CD14-positive monocyte (primary cell): Measurements from ENCODE around the gene SPIRE2. TPM values are rescaled to one million over a fixed set of nuclear protein-coding genes. Genes with fewer than 3 reads are reported as not detected.

Experiments used
- DNase-seq, 3 donors: peaks; one replicate each; pipeline ENCODE4 v3.0.0-alpha.2; 2011 to 2022
- H2AFZ ChIP-seq: 2 replicates; pipeline ENCODE4 v1.6.0; 2012; ENCODE audit warnings: mild to moderate bottlenecking, low read depth, low read length, inconsistent platforms; ENCODE audit not compliant: insufficient read depth, poor library complexity, severe bottlenecking
- H3K27ac ChIP-seq, 2 donors: 1 replicate in 1 of 2; 2 replicates in 1 of 2; pipeline ENCODE4 v1.5.1; 2012 to 2013; ENCODE audit warnings: low read length in 2 of 2, control low read depth in 1 of 2, inconsistent platforms in 1 of 2, low read depth in 1 of 2, mild to moderate bottlenecking in 1 of 2
- H3K27me3 ChIP-seq, 2 donors: one replicate each; pipeline versions ENCODE4 v1.6.0 to v1.6.1; 2011 to 2013; ENCODE audit warnings: low read length in 2 of 2; ENCODE audit not compliant: control insufficient read depth in 2 of 2, insufficient read depth in 2 of 2
- H3K36me3 ChIP-seq, 2 donors: replicated peaks in 1 of 2; 1 replicate in 1 of 2; 2 replicates in 1 of 2; pipeline versions ENCODE4 v1.5.1 to v1.6.1; 2012 to 2013; ENCODE audit warnings: low read length in 2 of 2, control low read depth in 1 of 2, inconsistent platforms in 1 of 2, mild to moderate bottlenecking in 1 of 2; ENCODE audit not compliant: insufficient read depth in 2 of 2, control insufficient read depth in 1 of 2
- H3K4me1 ChIP-seq, 2 donors: 1 replicate in 1 of 2; 2 replicates in 1 of 2; pipeline versions ENCODE4 v1.5.1 to v1.6.1; 2012 to 2013; ENCODE audit warnings: low read length in 2 of 2, control low read depth in 1 of 2, inconsistent platforms in 1 of 2, mild to moderate bottlenecking in 1 of 2, moderate library complexity in 1 of 2; ENCODE audit not compliant: insufficient read depth in 2 of 2, control insufficient read depth in 1 of 2
- H3K4me2 ChIP-seq: replicated peaks from 2 replicates; pipeline ENCODE3; 2012; ENCODE audit warnings: low read length, moderate library complexity, mild to moderate bottlenecking; ENCODE audit not compliant: poor library complexity, severe bottlenecking; ENCODE audit errors: extremely low read depth
- H3K4me3 ChIP-seq, 3 experiments: fragments of 200-600 bp in 1 of 3; sonication (generic) in 1 of 3; replicated peaks in 1 of 3; 1 replicate in 2 of 3; 2 replicates in 1 of 3; pipeline ENCODE4 v1.5.1; 2011 to 2013; ENCODE audit warnings: low read length in 3 of 3, mild to moderate bottlenecking in 3 of 3, control low read depth in 2 of 3, low read depth in 2 of 3, inconsistent platforms in 1 of 3, moderate library complexity in 1 of 3
- H3K79me2 ChIP-seq: 2 replicates; pipeline ENCODE4 v1.6.0; 2012; ENCODE audit warnings: mild to moderate bottlenecking, control low read depth, inconsistent platforms, low read length, moderate library complexity; ENCODE audit not compliant: insufficient read depth
- H3K9ac ChIP-seq: 2 replicates; pipeline ENCODE4 v1.6.0; 2017; ENCODE audit warnings: low read length, mild to moderate bottlenecking; ENCODE audit not compliant: insufficient read depth, poor library complexity, severe bottlenecking
- H3K9me3 ChIP-seq, 2 donors: replicated peaks in 1 of 2; 1 replicate in 1 of 2; 2 replicates in 1 of 2; pipeline versions ENCODE4 v1.5.1 to v1.6.1; 2012 to 2013; ENCODE audit warnings: low read length in 2 of 2, control low read depth in 1 of 2; ENCODE audit not compliant: control insufficient read depth in 1 of 2, insufficient read depth in 1 of 2
- H4K20me1 ChIP-seq: 2 replicates; pipeline ENCODE4 v1.6.0; 2012; ENCODE audit warnings: mild to moderate bottlenecking, low read length, control low read depth, moderate library complexity; ENCODE audit not compliant: insufficient read depth
- H3K27ac Mint-ChIP-seq, 7 donors: one replicate each; pipeline ENCODE4 v1.8.0; 2020; ENCODE audit warnings: mild to moderate bottlenecking in 7 of 7, mixed read lengths in 7 of 7, moderate library complexity in 6 of 7, inconsistent platforms in 2 of 7
- H3K27me3 Mint-ChIP-seq, 3 donors: one replicate each; pipeline ENCODE4 v1.8.0; 2021 to 2022; ENCODE audit warnings: low read depth in 3 of 3, mild to moderate bottlenecking in 3 of 3, mixed read lengths in 3 of 3, moderate library complexity in 3 of 3, inconsistent platforms in 1 of 3
- H3K36me3 Mint-ChIP-seq, 2 donors: one replicate each; pipeline ENCODE4 v1.8.0; 2020; ENCODE audit warnings: mixed read lengths in 2 of 2, inconsistent platforms in 1 of 2, mild to moderate bottlenecking in 1 of 2
- H3K4me1 Mint-ChIP-seq: one replicate; pipeline ENCODE4 v1.8.0; 2020; ENCODE audit warnings: mild to moderate bottlenecking, mixed read lengths
- H3K4me3 Mint-ChIP-seq, 2 donors: one replicate each; pipeline ENCODE4 v1.8.0; 2020; ENCODE audit warnings: mild to moderate bottlenecking in 2 of 2, mixed read lengths in 2 of 2, moderate library complexity in 1 of 2
- H3K9me3 Mint-ChIP-seq, 7 donors: one replicate each; pipeline ENCODE4 v1.8.0; 2020 to 2022; ENCODE audit warnings: mixed read lengths in 7 of 7, mild to moderate bottlenecking in 6 of 7, moderate library complexity in 6 of 7, inconsistent platforms in 2 of 7
- WGBS: methylation state at CpG from one replicate; pipeline ENCODE4 v1.1.5; 2013; ENCODE audit warnings: missing lambda C conversion rate; ENCODE audit not compliant: insufficient coverage; 5-methylcytosine and 5-hydroxymethylcytosine counted together
- intact Hi-C, 2 donors: fragments of 100-400 bp; cut with micrococcal nuclease; formaldehyde crosslinking; loops; one replicate each; pipeline versions ENCODE4 v1.15.0 to v1.15.1; 2023
- polyA plus RNA-seq, 3 donors: library from polyadenylated mRNA; depleted of rRNA in 1 of 3; unstranded in 2 of 3; stranded (reverse) in 1 of 3; fragments of 300-500 nt in 2 of 3; fragments of >200 nt in 1 of 3; fragmentation: Illumina TruSeq in 2 of 3; gene quantifications; 1 replicate in 2 of 3; 2 replicates in 1 of 3; pipeline ENCODE4 v1.2.3, GENCODE V29; 2012 to 2021
- TF ChIP-seq, protein P1 (sequence below): fragments of 200-600 bp; IDR thresholded peaks from one replicate; pipeline ENCODE4 v1.8.0; 2022; ENCODE audit warnings: antibody characterized with exemption, mild to moderate bottlenecking

Gene SPIRE2
- polyA plus RNA-seq, 3 donors, result 0.09 to 1.2 TPM; not detected in 1

DNA sequence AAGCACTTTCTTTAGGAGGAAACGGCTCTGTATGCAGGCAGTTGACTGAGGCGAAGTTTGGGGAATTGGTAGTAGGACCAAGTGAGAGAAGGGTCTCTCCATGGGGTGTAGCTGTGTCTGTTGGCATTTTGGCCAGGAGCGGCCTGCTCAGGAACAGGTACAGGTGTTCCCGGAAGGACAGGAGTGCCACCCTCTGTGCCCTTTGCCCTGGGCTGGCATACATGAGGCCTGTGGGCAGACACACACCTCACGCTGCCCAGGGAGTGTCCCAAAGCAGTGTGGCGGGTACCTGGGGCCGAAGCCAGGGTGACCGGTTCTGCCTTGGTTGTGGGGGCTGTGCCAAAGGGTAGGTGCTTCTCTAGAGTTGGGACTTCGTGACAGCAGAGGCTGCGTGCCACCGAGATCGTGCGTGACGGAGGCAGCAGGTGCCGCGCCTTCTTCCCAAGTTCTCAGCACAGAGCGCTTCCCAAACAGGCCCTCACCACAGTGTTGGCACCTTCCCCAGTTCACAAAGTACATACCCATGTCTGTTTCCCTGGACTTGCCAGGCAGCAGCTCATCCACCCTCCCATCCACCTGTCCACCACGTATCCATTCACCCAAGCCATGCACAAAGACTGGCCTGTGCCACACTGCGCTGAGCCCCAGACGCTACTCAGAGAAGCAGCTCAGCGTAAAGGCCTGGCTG, 25.2 kb downstream of the SPIRE2 start:
- H3K79me2 ChIP-seq, result no peaks in the 10 kb centered on the region
- TF ChIP-seq, protein P1, sequence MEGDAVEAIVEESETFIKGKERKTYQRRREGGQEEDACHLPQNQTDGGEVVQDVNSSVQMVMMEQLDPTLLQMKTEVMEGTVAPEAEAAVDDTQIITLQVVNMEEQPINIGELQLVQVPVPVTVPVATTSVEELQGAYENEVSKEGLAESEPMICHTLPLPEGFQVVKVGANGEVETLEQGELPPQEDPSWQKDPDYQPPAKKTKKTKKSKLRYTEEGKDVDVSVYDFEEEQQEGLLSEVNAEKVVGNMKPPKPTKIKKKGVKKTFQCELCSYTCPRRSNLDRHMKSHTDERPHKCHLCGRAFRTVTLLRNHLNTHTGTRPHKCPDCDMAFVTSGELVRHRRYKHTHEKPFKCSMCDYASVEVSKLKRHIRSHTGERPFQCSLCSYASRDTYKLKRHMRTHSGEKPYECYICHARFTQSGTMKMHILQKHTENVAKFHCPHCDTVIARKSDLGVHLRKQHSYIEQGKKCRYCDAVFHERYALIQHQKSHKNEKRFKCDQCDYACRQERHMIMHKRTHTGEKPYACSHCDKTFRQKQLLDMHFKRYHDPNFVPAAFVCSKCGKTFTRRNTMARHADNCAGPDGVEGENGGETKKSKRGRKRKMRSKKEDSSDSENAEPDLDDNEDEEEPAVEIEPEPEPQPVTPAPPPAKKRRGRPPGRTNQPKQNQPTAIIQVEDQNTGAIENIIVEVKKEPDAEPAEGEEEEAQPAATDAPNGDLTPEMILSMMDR, result no peak
- H3K27me3 Mint-ChIP-seq, result peaks cover 3 to 18% (median 11%) of the 10 kb centered on the region in 3 donors
- peaks cover 0 to 4% (median 0%) of the 10 kb centered on the region in 7 donors for H3K9me3 Mint-ChIP-seq
- no peak overlapping the region for H2AFZ ChIP-seq
- WGBS, result 98% methylated on average over 17 of the region's 21 CpGs
- H4K20me1 ChIP-seq, result no peaks in the 10 kb centered on the region
- no peaks in the 10 kb centered on the region for H3K36me3 ChIP-seq
- H3K4me1 ChIP-seq, result peaks cover 6 to 10% of the 10 kb centered on the region in 2 donors
- H3K27ac Mint-ChIP-seq, result no peak overlapping the region
- peak overlapping the region in 1 of 2 donors; percentile 57 for H3K4me3 Mint-ChIP-seq
- H3K27ac ChIP-seq, result no peak overlapping the region
- H3K4me1 Mint-ChIP-seq, result peaks cover 2% of the 10 kb centered on the region
- intact Hi-C loops, result no loop called here
- H3K36me3 Mint-ChIP-seq, result no peaks in the 10 kb centered on the region
- H3K4me2 ChIP-seq, result no peak overlapping the region
- no peak for DNase-seq
- H3K9ac ChIP-seq, result no peak overlapping the region
- no peaks in the 10 kb centered on the region for H3K9me3 ChIP-seq
- H3K27me3 ChIP-seq, result no peaks in the 10 kb centered on the region
- H3K4me3 ChIP-seq, result no peak overlapping the region

DNA sequence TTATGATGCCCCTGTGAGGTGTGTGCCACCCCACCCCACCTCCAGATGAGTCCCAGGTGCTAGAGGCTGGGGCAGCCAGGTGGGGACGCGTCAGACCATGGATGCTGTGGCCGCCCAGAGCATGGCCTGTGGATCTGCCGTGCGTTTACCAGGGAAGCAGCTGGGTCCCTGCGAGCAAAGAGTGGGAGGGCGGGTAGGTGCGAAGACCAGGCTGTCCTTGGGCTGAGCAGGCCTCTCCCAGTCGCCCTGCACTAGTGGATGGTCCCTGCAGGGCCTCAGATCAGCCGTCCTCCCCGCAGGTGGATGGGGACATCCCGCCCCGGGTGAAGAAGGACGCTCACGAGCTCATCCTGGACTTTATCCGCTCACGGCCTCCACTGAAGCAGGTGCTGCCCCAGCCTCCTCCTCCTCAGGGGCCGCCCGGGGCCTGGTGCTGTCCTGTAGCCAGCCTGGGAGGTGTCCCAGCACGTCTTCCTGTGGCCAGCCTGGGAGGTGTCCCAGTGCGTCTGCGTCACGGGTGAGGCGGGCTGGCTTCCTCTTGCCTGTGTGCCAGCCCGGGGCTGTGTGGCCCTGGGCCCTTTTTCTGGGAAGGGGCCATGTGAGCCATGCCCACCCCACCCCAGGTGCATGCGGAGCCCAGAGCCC, 27.1 kb downstream of the SPIRE2 start:
- Histone ChIP-seq H3K27ac (no peak overlapping the region), H4K20me1 (no peaks in the 10 kb centered on the region), H3K4me2 (peak overlapping the region; percentile 22), H2AFZ (no peak overlapping the region), H3K9me3 (no peaks in the 10 kb centered on the region), H3K4me1 (peaks cover 6 to 10% of the 10 kb centered on the region in 2 donors), H3K79me2 (no peaks in the 10 kb centered on the region), H3K9ac (peak overlapping the region; percentile 1), H3K27me3 (no peaks in the 10 kb centered on the region), H3K36me3 (no peaks in the 10 kb centered on the region), H3K4me3 (no peak overlapping the region)
- peaks cover 2% of the 10 kb centered on the region for H3K4me1 Mint-ChIP-seq
- DNase-seq, result no peak
- no peak overlapping the region for H3K27ac Mint-ChIP-seq
- H3K4me3 Mint-ChIP-seq, result no peak overlapping the region
- peaks cover 3 to 22% (median 13%) of the 10 kb centered on the region in 3 donors for H3K27me3 Mint-ChIP-seq
- intact Hi-C loops, result no loop called here
- WGBS, result 77% methylated on average over 25 of the region's 26 CpGs
- H3K9me3 Mint-ChIP-seq, result peaks cover 0 to 5% (median 0%) of the 10 kb centered on the region in 7 donors
- TF ChIP-seq, protein P1, result no peak
- no peaks in the 10 kb centered on the region for H3K36me3 Mint-ChIP-seq
